Measurements from ENCODE around the gene FAM204A. TPM values are rescaled to one million over a fixed set of nuclear protein-coding genes. Genes with fewer than 3 reads are reported as not detected.

The FAM204A gene
- total and polyA plus RNA-seq, 5 donors from 2014 or later: 62.0 to 141 (median 119) TPM

DNA sequence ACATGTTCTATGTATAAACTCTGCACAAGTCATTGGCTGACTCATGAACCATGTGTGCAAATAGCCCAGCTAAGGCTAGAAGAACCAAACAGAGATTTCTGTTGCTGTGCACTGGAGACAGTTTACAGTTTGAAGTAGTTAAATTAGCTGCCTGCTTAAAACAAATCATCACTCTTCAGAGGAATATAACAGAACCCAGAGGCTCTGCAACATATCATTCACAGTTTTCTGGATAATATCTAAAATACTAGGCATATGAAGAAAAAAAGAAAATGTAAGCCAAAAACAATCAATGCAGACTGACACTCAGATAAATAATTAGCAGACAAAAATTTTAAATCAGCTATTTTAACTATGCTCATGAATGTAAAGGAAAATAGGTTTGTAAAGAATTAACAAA lies 23.6 kb upstream of the FAM204A start:
- Histone ChIP-seq H3K27me3 (ENCODE audit: control insufficient read depth, insufficient read depth, low read length) (peaks cover 6% of the 10 kb centered on the region), H3K4me3 (ENCODE audit: low read depth, low read length) (no peak overlapping the region), H3K27ac (ENCODE audit: insufficient read depth, low read length, poor library complexity, severe bottlenecking) (no peak overlapping the region), H3K36me3 (ENCODE audit: control insufficient read depth, insufficient read depth, low read length) (no peaks in the 10 kb centered on the region), H3K9me3 (ENCODE audit: control insufficient read depth in 2 of 2, low read length in 2 of 2) (no peaks in the 10 kb centered on the region), H3K4me1 (ENCODE audit: control insufficient read depth, insufficient read depth, low read length, poor library complexity, severe bottlenecking) (no peaks in the 10 kb centered on the region)
- DNase-seq (no peak), ATAC-seq (ENCODE audit: low read depth in 2 of 2) (no peak)
- Mint-ChIP-seq H3K4me1 (no peaks in the 10 kb centered on the region), H3K4me3 (no peak overlapping the region), H3K27ac (no peak overlapping the region), H3K9me3 (peaks cover 0 to 14% (median 7%) of the 10 kb centered on the region in 7 donors), H3K36me3 (no peaks in the 10 kb centered on the region), H3K27me3 (peaks cover 6% of the 10 kb centered on the region)

DNA sequence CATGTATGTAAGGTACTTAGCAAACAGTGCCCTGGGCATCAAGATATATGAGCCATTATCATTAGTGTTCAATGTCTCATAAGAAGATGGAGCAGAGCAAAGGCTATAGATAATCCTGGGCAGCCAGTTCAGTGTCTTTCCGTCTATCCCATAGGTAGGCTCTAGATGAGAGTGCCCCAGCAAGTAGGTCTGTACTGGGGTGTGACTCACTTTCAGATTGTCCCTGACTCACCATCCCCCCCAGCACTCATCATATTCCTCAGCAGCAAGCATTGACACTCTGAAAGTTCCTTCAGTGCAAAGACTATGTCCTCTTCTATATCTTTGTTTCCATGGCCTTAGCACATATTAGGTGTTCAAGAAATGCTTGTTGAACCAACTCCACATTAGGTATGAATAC lies 20.0 kb upstream of the FAM204A start:
- H3K27me3 ChIP-seq (ENCODE audit: control insufficient read depth, insufficient read depth, low read length): peaks cover 18% of the 10 kb centered on the region
- Mint-ChIP-seq H3K9me3 (peaks cover 0 to 14% (median 5%) of the 10 kb centered on the region in 7 donors), H3K4me3 (no peak overlapping the region), H3K36me3 (no peaks in the 10 kb centered on the region), H3K27me3 (peaks cover 12% of the 10 kb centered on the region), H3K4me1 (no peaks in the 10 kb centered on the region), H3K27ac (no peak overlapping the region)
- no peaks in the 10 kb centered on the region for H3K36me3 ChIP-seq (ENCODE audit: control insufficient read depth, insufficient read depth, low read length)
- DNase-seq (no peak), ATAC-seq (ENCODE audit: low read depth in 2 of 2) (no peak)
- H3K27ac ChIP-seq (ENCODE audit: insufficient read depth, low read length, poor library complexity, severe bottlenecking): no peak overlapping the region
- H3K4me3 ChIP-seq (ENCODE audit: low read depth, low read length): no peak overlapping the region
- H3K4me1 ChIP-seq (ENCODE audit: control insufficient read depth, insufficient read depth, low read length, poor library complexity, severe bottlenecking): no peaks in the 10 kb centered on the region
- no peaks in the 10 kb centered on the region for H3K9me3 ChIP-seq (ENCODE audit: control insufficient read depth in 2 of 2, low read length in 2 of 2)

DNA sequence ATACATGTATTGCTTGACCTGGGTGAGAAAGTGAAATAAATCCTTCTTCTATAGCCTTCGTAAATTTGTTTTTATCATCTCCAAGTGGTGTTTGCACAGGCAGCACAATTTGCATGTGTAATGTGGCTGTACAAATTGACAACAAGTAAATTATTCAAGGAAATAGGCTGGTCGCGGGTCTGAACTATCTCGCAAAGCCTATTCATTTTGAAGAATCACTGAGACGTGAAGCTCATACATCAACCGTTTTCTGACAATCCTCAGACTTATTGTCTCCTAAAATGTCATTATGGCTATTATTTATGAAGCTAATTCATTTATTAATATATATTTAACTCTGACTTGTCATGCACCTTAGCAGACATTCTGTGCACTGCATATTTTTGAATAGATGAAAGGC lies 16.2 kb upstream of the FAM204A start:
- Histone ChIP-seq H3K4me3 (ENCODE audit: low read depth, low read length) (no peak overlapping the region), H3K36me3 (ENCODE audit: control insufficient read depth, insufficient read depth, low read length) (no peaks in the 10 kb centered on the region), H3K27me3 (ENCODE audit: control insufficient read depth, insufficient read depth, low read length) (peaks cover 23% of the 10 kb centered on the region), H3K27ac (ENCODE audit: insufficient read depth, low read length, poor library complexity, severe bottlenecking) (no peak overlapping the region), H3K4me1 (ENCODE audit: control insufficient read depth, insufficient read depth, low read length, poor library complexity, severe bottlenecking) (no peaks in the 10 kb centered on the region), H3K9me3 (ENCODE audit: control insufficient read depth in 2 of 2, low read length in 2 of 2) (no peaks in the 10 kb centered on the region)
- H3K27ac Mint-ChIP-seq: no peak overlapping the region
- no peak for ATAC-seq (ENCODE audit: low read depth in 2 of 2)
- H3K9me3 Mint-ChIP-seq: no peaks in the 10 kb centered on the region
- H3K36me3 Mint-ChIP-seq: no peaks in the 10 kb centered on the region
- no peak for DNase-seq
- no peaks in the 10 kb centered on the region for H3K4me1 Mint-ChIP-seq
- H3K27me3 Mint-ChIP-seq: peaks cover 36% of the 10 kb centered on the region
- no peak overlapping the region for H3K4me3 Mint-ChIP-seq

DNA sequence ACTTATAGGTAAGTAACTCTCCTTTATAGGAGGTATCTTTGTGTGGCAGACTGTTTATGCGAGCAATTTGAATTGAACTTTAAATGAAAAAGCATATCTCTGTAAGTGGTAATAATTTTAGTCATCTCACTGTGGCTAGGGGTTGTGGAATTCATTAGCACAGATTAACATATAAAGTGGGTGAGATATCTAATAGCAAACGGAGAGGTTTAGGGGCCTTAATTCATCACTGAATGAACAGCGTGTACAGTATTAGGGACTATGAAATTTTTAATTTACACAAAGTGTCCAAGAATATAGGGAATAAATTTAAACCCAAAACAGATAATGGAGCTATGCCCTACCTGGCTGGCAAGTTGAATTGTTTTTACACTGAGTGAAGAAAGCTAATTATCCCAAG lies 15.7 kb upstream of the FAM204A start:
- no peaks in the 10 kb centered on the region for H3K9me3 ChIP-seq (ENCODE audit: control insufficient read depth in 2 of 2, low read length in 2 of 2)
- Mint-ChIP-seq H3K27ac (no peak overlapping the region), H3K4me1 (no peaks in the 10 kb centered on the region), H3K36me3 (no peaks in the 10 kb centered on the region), H3K4me3 (no peak overlapping the region), H3K27me3 (peaks cover 40% of the 10 kb centered on the region), H3K9me3 (peaks cover 0 to 1% (median 0%) of the 10 kb centered on the region in 7 donors)
- no peak overlapping the region for H3K27ac ChIP-seq (ENCODE audit: insufficient read depth, low read length, poor library complexity, severe bottlenecking)
- no peak overlapping the region for H3K4me3 ChIP-seq (ENCODE audit: low read depth, low read length)
- peaks cover 23% of the 10 kb centered on the region for H3K27me3 ChIP-seq (ENCODE audit: control insufficient read depth, insufficient read depth, low read length)
- ATAC-seq (ENCODE audit: low read depth in 2 of 2) (no peak), DNase-seq (no peak)
- H3K4me1 ChIP-seq (ENCODE audit: control insufficient read depth, insufficient read depth, low read length, poor library complexity, severe bottlenecking): no peaks in the 10 kb centered on the region
- no peaks in the 10 kb centered on the region for H3K36me3 ChIP-seq (ENCODE audit: control insufficient read depth, insufficient read depth, low read length)

DNA sequence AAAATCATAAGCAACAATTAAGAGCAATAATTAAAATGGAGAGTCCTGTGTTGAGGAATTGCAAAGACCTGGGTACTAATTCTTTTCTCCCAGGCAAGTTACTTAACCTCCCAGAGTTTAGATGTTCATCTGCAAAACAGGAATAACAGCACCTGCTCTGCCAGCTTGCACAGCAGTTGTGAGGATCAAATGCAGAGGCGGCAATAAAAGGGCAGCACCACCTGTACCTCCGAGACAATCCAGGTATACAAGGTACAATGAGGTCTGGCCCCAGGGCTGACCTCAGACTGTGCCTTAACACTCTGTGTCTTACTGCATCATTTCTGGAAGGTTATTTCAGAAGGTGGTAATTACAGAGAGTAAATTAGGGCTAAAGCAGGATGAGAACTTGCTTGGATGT lies 14.5 kb upstream of the FAM204A start:
- Mint-ChIP-seq H3K4me3 (no peak overlapping the region), H3K36me3 (no peaks in the 10 kb centered on the region), H3K27ac (no peak overlapping the region), H3K4me1 (no peaks in the 10 kb centered on the region), H3K27me3 (peaks cover 51% of the 10 kb centered on the region), H3K9me3 (peaks cover 0 to 4% (median 0%) of the 10 kb centered on the region in 7 donors)
- Histone ChIP-seq H3K27me3 (ENCODE audit: control insufficient read depth, insufficient read depth, low read length) (peaks cover 24% of the 10 kb centered on the region), H3K4me3 (ENCODE audit: low read depth, low read length) (no peak overlapping the region), H3K27ac (ENCODE audit: insufficient read depth, low read length, poor library complexity, severe bottlenecking) (no peak overlapping the region), H3K36me3 (ENCODE audit: control insufficient read depth, insufficient read depth, low read length) (no peaks in the 10 kb centered on the region), H3K9me3 (ENCODE audit: control insufficient read depth in 2 of 2, low read length in 2 of 2) (no peaks in the 10 kb centered on the region), H3K4me1 (ENCODE audit: control insufficient read depth, insufficient read depth, low read length, poor library complexity, severe bottlenecking) (no peaks in the 10 kb centered on the region)
- DNase-seq (no peak), ATAC-seq (ENCODE audit: low read depth in 2 of 2) (no peak)

DNA sequence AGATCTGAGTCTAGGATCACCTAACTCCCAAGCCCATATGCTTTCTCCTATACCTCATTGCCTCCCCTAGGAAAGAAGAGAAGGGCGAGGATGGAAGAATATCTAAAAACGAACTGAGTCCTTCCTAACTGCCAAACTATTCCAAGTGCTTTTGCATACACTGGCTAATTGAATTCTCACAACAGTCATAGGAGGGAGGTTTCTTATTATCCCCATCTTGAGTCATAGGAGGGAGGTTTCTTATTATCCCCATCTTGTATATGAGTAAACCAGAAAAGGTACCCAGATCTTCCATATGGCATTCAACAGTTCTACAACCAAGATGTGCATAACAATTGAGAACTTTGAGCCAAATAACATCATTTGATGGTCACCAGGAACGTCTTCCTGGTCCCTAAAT lies 13.1 kb upstream of the FAM204A start:
- Histone ChIP-seq H3K27ac (ENCODE audit: insufficient read depth, low read length, poor library complexity, severe bottlenecking) (no peak overlapping the region), H3K36me3 (ENCODE audit: control insufficient read depth, insufficient read depth, low read length) (no peaks in the 10 kb centered on the region), H3K4me3 (ENCODE audit: low read depth, low read length) (no peak overlapping the region), H3K27me3 (ENCODE audit: control insufficient read depth, insufficient read depth, low read length) (peaks cover 29% of the 10 kb centered on the region), H3K9me3 (ENCODE audit: control insufficient read depth in 2 of 2, low read length in 2 of 2) (no peaks in the 10 kb centered on the region), H3K4me1 (ENCODE audit: control insufficient read depth, insufficient read depth, low read length, poor library complexity, severe bottlenecking) (no peaks in the 10 kb centered on the region)
- Mint-ChIP-seq H3K4me1 (no peaks in the 10 kb centered on the region), H3K27me3 (peaks cover 57% of the 10 kb centered on the region), H3K27ac (no peak overlapping the region), H3K36me3 (no peaks in the 10 kb centered on the region), H3K4me3 (no peak overlapping the region), H3K9me3 (peaks cover 0 to 4% (median 0%) of the 10 kb centered on the region in 7 donors)
- ATAC-seq (ENCODE audit: low read depth in 2 of 2) (no peak), DNase-seq (no peak)

DNA sequence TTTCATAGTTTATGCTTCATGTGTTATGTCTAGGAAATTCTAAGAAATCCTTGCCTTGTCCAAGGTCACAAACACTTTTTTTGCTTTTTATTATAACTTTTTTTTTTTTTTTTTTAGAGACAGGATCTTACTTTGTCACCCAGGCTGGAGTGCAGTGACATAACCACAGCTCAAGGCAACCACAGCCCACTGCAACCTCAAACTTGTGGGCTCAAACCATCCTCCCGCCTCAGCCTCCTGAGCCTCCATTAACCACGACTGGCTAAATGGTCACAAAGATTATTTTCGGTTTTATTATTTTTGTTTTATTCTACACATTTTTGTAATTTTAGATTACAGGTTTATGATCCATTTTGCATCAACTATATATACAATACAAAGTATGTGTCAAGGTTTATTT lies 7.1 kb upstream of the FAM204A start:
- H3K27ac Mint-ChIP-seq: peak overlapping the region in 1 of 3 donors; percentile 52
- H3K27me3 ChIP-seq (ENCODE audit: control insufficient read depth, insufficient read depth, low read length): peaks cover 19% of the 10 kb centered on the region
- no peaks in the 10 kb centered on the region for H3K36me3 ChIP-seq (ENCODE audit: control insufficient read depth, insufficient read depth, low read length)
- ATAC-seq (ENCODE audit: low read depth in 2 of 2): no peak
- no peaks in the 10 kb centered on the region for H3K4me1 ChIP-seq (ENCODE audit: control insufficient read depth, insufficient read depth, low read length, poor library complexity, severe bottlenecking)
- H3K27me3 Mint-ChIP-seq: peaks cover 51% of the 10 kb centered on the region
- H3K27ac ChIP-seq (ENCODE audit: insufficient read depth, low read length, poor library complexity, severe bottlenecking): no peak overlapping the region
- H3K36me3 Mint-ChIP-seq: no peaks in the 10 kb centered on the region
- peak in 1 of 3 donors; percentile 11 for DNase-seq
- H3K4me3 Mint-ChIP-seq: no peak overlapping the region
- H3K9me3 ChIP-seq (ENCODE audit: control insufficient read depth in 2 of 2, low read length in 2 of 2): no peaks in the 10 kb centered on the region
- peaks cover 0 to 4% (median 0%) of the 10 kb centered on the region in 7 donors for H3K9me3 Mint-ChIP-seq
- no peak overlapping the region for H3K4me3 ChIP-seq (ENCODE audit: low read depth, low read length)
- peaks cover 0 to 4% (median 0%) of the 10 kb centered on the region in 4 donors for H3K4me1 Mint-ChIP-seq

DNA sequence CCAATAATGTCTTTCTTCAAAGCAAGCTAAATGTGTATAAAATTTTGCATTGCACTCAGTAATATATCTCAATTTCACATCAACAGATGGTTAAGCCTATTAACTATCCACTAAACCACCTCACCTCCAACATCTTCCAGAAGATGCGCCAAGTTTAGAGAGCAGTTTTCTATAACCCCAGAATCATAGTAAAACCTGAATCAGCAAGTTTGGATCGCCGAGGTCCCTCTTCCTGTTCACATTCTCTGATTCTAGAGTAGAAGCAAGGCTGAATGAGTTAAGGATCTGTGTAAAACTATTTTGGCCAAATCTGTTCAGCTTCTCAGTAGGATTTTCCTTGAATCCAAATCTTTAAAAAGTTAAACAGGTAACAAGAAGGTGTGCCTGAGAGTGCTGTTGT lies 1.4 kb upstream of the FAM204A start:
- no peak for DNase-seq
- Histone ChIP-seq H3K4me3 (ENCODE audit: low read depth, low read length) (no peak overlapping the region), H3K27me3 (ENCODE audit: control insufficient read depth, insufficient read depth, low read length) (no peaks in the 10 kb centered on the region), H3K36me3 (ENCODE audit: control insufficient read depth, insufficient read depth, low read length) (no peaks in the 10 kb centered on the region), H3K9me3 (ENCODE audit: control insufficient read depth in 2 of 2, low read length in 2 of 2) (no peaks in the 10 kb centered on the region), H3K27ac (ENCODE audit: insufficient read depth, low read length, poor library complexity, severe bottlenecking) (no peak overlapping the region), H3K4me1 (ENCODE audit: control insufficient read depth, insufficient read depth, low read length, poor library complexity, severe bottlenecking) (peaks cover 32% of the 10 kb centered on the region)
- H3K4me1 Mint-ChIP-seq: peaks cover 20 to 45% (median 34%) of the 10 kb centered on the region in 4 donors
- H3K27ac Mint-ChIP-seq: peak overlapping the region in 2 of 3 donors; percentile 38 to 57
- peak overlapping the region in 3 of 4 donors; percentile 97 to 99 (median 98) for H3K4me3 Mint-ChIP-seq
- H3K27me3 Mint-ChIP-seq: peaks cover 22% of the 10 kb centered on the region
- ATAC-seq (ENCODE audit: low read depth in 2 of 2): no peak
- H3K9me3 Mint-ChIP-seq: no peaks in the 10 kb centered on the region
- peaks cover under 1% of the 10 kb centered on the region for H3K36me3 Mint-ChIP-seq

Measured in CD4-positive, CD25-positive, alpha-beta regulatory T cell (primary cell).